ENCODE measurements around the gene TBX4.

DNA sequence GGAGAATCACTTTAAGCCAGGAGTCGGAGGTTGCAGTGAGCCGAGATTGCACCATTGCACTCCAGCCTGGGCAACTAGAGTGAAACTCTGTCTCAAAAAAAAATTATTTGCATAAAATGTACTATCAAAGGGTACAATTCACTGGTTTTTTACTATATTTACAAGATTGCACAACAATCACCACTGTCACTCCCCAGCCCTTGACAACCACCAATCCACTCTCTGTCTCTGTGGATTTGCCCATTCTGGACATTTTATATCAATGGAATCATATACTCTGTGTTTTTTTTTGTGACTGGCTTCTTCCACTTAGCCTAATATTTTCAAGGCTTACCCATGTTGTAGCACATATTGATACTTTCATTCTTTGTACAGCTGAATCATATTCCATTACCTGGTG lies 33.8 kb upstream of the TBX4 start:
- TF ChIP-seq GATA2 (IDR thresholded peaks at IDR 0.05; ENCODE audit: low read depth, low read length) (no peak), GATA3 (IDR thresholded peaks at IDR 0.05; ENCODE audit: low read depth, low read length) (no peak)
